HG02840 (cell line): ENCODE measurements around the gene SART1.
"Not testable (repeated sequence)": the region's sequence is repeated elsewhere in the genome, so short reads cannot be mapped to it uniquely, and the experiment has no call there.

Experiments used
- ATAC-seq: cut with Tn5 transposase; IDR thresholded peaks from one replicate; pipeline ENCODE4 v1.9.1; 2021; ENCODE audit warnings: mild to moderate bottlenecking, moderate library complexity, moderate number of reproducible peaks; ENCODE audit not compliant: unreplicated experiment, low FRiP score

SART1 gene

GRCh38 chr11:66014804-66015453 lies 53.4 kb downstream of the SART1 start:
- no peak for ATAC-seq

GRCh38 chr11:66015454-66015881 lies 53.9 kb downstream of the SART1 start:
- no peak for ATAC-seq

- ATAC-seq, result no peak
Observed at GRCh38 chr11:66015936-66016792, 54.6 kb downstream of the SART1 start.

GRCh38 chr11:66016793-66017177 lies 55.3 kb downstream of the SART1 start:
- ATAC-seq, result no peak

- no peak for ATAC-seq
Observed at GRCh38 chr11:66017321-66017720, 55.8 kb downstream of the SART1 start.

GRCh38 chr11:66020212-66020611 lies 58.7 kb downstream of the SART1 start:
- no peak for ATAC-seq

- no peak for ATAC-seq
Observed at GRCh38 chr11:66020618-66021357, 59.3 kb downstream of the SART1 start.

GRCh38 chr11:66022401-66023185 lies 61.1 kb downstream of the SART1 start:
- no peak for ATAC-seq

GRCh38 chr11:66023186-66023440 lies 61.6 kb downstream of the SART1 start:
- ATAC-seq, result not testable (repeated sequence)

- no peak for ATAC-seq
Observed at GRCh38 chr11:66026017-66026529, 64.5 kb downstream of the SART1 start, which contains the start of gene CATSPER1. Gene CATSPER1 (minus strand): TSS chr11:66026479. CDS start chr11:66026379, 100 bp downstream.
